MCF 10A (cell line): ENCODE measurements around the gene ARRB1. TPM values are rescaled to one million over a fixed set of nuclear protein-coding genes. Genes with fewer than 3 reads are reported as not detected.

Experiments
- BruUV-seq: library from RNA; stranded (reverse); fragments of 400-500 nt; replicated peaks from 2 replicates; lab custom pipeline; 2021; lab: Mats Ljungman, UMichigan
- CTCF ChIA-PET: fragments of 300-600 bp; sonication (Branson Sonifier 250); formaldehyde crosslinking; extraction: SDS; loops from one replicate; lab custom pipeline; 2021; ENCODE audit warnings: antibody characterized with exemption, inconsistent platforms; lab: Yijun Ruan, JAX
- POLR2A ChIA-PET: fragments of 300-600, 350-650 bp; sonication (Branson Sonifier 250); formaldehyde crosslinking; extraction: SDS; loops from one replicate; lab custom pipeline; 2020; ENCODE audit warnings: antibody characterized with exemption, inconsistent platforms; lab: Yijun Ruan, JAX
- DNase-seq: peaks from one replicate; pipeline ENCODE4 v3.0.0-alpha.2; 2018; ENCODE audit not compliant: unreplicated experiment
- H3K27ac Mint-ChIP-seq: one replicate; pipeline ENCODE4 v1.8.0; 2022; ENCODE audit warnings: mild to moderate bottlenecking, low read depth, mixed read lengths; ENCODE audit not compliant: unreplicated experiment
- H3K27me3 Mint-ChIP-seq: one replicate; pipeline ENCODE4 v1.8.0; 2022; ENCODE audit warnings: mixed read lengths; ENCODE audit not compliant: insufficient read depth, unreplicated experiment
- H3K36me3 Mint-ChIP-seq: one replicate; pipeline ENCODE4 v1.8.0; 2022; ENCODE audit warnings: mild to moderate bottlenecking, moderate library complexity, mixed read lengths; ENCODE audit not compliant: insufficient read depth, unreplicated experiment
- H3K4me1 Mint-ChIP-seq: one replicate; pipeline ENCODE4 v1.8.0; 2022; ENCODE audit warnings: mixed read lengths; ENCODE audit not compliant: insufficient read depth, unreplicated experiment
- H3K4me3 Mint-ChIP-seq: one replicate; pipeline ENCODE4 v1.8.0; 2022; ENCODE audit warnings: mild to moderate bottlenecking, moderate library complexity, mixed read lengths; ENCODE audit not compliant: unreplicated experiment
- H3K9me3 Mint-ChIP-seq: one replicate; pipeline ENCODE4 v1.8.0; 2022; ENCODE audit warnings: mixed read lengths; ENCODE audit not compliant: unreplicated experiment
- CTCF ChIP-seq: fragments of 200-600 bp; IDR thresholded peaks from one replicate; pipeline ENCODE4 v1.8.0; 2022; ENCODE audit warnings: antibody characterized with exemption, mild to moderate bottlenecking; ENCODE audit not compliant: unreplicated experiment
- intact Hi-C: fragments of 100-400 bp; cut with micrococcal nuclease; formaldehyde crosslinking; loops from 2 replicates; pipeline ENCODE4 v1.14.1; 2022
- total RNA-seq: library from RNA; stranded (reverse); gene quantifications from 2 replicates; pipeline ENCODE4 v1.2.3, GENCODE V29; 2022

Gene ARRB1
- total RNA-seq, 1 experiment from 2014 or later, result 0.98 TPM

- POLR2A ChIA-PET, result interaction anchor here (1.2 kb wide), 1 partner anchor 257 kb away, joined by 3 read pairs; no protein-coding TSS in a partner anchor
- CTCF ChIA-PET, result interaction anchor here (0.7 to 21.4 kb wide), 17 partner anchors 9 to 647 kb away, joined by 3 to 453 read pairs (median 4); no protein-coding TSS in a partner anchor
These were observed 81.6 kb downstream of the ARRB1 start for GRCh38 chr11:75269896-75270295.

GRCh38 chr11:75269367-75269660, 82.1 kb downstream of the ARRB1 start:
- Mint-ChIP-seq H3K36me3 (no peaks in the 10 kb centered on the region), H3K4me3 (no peak overlapping the region), H3K4me1 (no peaks in the 10 kb centered on the region), H3K27ac (no peak overlapping the region), H3K9me3 (no peaks in the 10 kb centered on the region), H3K27me3 (no peaks in the 10 kb centered on the region)
- POLR2A ChIA-PET, result no interaction called here
- TF ChIP-seq CTCF, result no peak
- intact Hi-C loops, result no loop called here
- BruUV-seq, result no TSS peak
- CTCF ChIA-PET, result interaction anchor here (0.8 to 21.4 kb wide), 8 partner anchors 12 to 153 kb away, joined by 3 to 453 read pairs (median 6); no protein-coding TSS in a partner anchor
- DNase-seq, result no peak

More at GRCh38 chr11:75269896-75270295, 81.6 kb downstream of the ARRB1 start:
- TF ChIP-seq CTCF, result no peak
- intact Hi-C loops, result no loop called here
- no TSS peak for BruUV-seq
- Mint-ChIP-seq H3K36me3 (no peaks in the 10 kb centered on the region), H3K4me3 (no peak overlapping the region), H3K4me1 (no peaks in the 10 kb centered on the region), H3K27me3 (no peaks in the 10 kb centered on the region), H3K9me3 (no peaks in the 10 kb centered on the region), H3K27ac (no peak overlapping the region)
- DNase-seq, result no peak

- DNase-seq, result no peak
- H3K4me3 Mint-ChIP-seq, result no peak overlapping the region
- no peak overlapping the region for H3K27ac Mint-ChIP-seq
- no peaks in the 10 kb centered on the region for H3K36me3 Mint-ChIP-seq
- TF ChIP-seq CTCF, result no peak
- no peaks in the 10 kb centered on the region for H3K4me1 Mint-ChIP-seq
- CTCF ChIA-PET, result interaction anchor here (0.8 to 21.4 kb wide), 6 partner anchors 13 to 153 kb away, joined by 3 to 453 read pairs (median 12); no protein-coding TSS in a partner anchor
- POLR2A ChIA-PET, result no interaction called here
- no peaks in the 10 kb centered on the region for H3K27me3 Mint-ChIP-seq
- BruUV-seq, result no TSS peak
- intact Hi-C loops, result no loop called here
- no peaks in the 10 kb centered on the region for H3K9me3 Mint-ChIP-seq
These were observed 82.7 kb downstream of the ARRB1 start for GRCh38 chr11:75268626-75269366.

DNA sequence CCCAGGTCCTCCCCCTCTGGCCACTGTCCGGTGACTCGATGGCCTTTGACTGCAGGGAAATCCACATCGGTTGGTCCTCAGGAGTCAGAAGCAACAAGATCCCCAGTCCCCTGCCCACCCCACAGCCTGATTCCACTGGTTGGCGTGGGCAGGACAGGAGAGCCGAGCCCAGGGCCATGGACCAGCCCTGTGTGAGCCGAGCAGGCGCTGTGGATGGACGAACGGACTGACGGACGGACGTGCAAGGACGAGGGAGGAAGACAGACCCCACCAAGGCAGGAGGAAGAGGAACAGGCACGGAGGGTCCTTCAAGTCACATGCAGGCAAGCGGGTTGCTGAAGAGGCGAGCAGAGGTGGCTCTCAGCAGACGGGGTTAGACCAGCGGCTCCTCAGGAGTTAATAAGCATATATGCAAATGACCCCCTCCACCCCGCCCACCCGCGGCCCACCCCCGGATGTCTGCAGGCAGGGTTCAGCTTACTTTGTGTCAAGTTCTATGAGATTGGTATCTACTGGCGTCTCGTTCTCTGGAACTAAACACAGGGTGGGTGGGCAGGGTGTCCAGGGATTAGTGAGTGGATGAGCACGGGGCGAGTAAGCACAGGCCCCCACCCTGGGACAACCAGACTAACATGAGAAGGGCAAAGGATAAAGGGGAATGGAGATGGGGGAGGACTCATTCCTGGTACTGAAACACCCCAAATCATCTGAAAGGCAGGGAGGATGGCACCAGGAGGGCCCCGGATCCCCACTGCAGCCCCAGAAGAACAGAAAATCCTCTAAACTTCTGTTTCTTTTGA, 84.1 kb downstream of the ARRB1 start:
- Mint-ChIP-seq H3K4me3 (no peak overlapping the region), H3K27me3 (no peaks in the 10 kb centered on the region), H3K9me3 (no peaks in the 10 kb centered on the region), H3K36me3 (no peaks in the 10 kb centered on the region), H3K27ac (no peak overlapping the region), H3K4me1 (no peaks in the 10 kb centered on the region)
- no peak for DNase-seq
- BruUV-seq, result no TSS peak
- ChIA-PET POLR2A (no interaction called here), CTCF (interaction anchor here (0.6 to 0.7 kb wide), 2 partner anchors 80 to 112 kb away, joined by 3 read pairs; no protein-coding TSS in a partner anchor)
- intact Hi-C loops, result no loop called here
- TF ChIP-seq CTCF, result no peak
